Measurements from ENCODE around the gene PTPRN2. TPM values are rescaled to one million over a fixed set of nuclear protein-coding genes. Genes with fewer than 3 reads are reported as not detected.

Gene PTPRN2
- total and polyA plus RNA-seq, 2 of the 13 experiments (the other 11 are each of a cell fraction or from before 2014, with no cell fraction given): 2.5 to 24.2 TPM

DNA sequence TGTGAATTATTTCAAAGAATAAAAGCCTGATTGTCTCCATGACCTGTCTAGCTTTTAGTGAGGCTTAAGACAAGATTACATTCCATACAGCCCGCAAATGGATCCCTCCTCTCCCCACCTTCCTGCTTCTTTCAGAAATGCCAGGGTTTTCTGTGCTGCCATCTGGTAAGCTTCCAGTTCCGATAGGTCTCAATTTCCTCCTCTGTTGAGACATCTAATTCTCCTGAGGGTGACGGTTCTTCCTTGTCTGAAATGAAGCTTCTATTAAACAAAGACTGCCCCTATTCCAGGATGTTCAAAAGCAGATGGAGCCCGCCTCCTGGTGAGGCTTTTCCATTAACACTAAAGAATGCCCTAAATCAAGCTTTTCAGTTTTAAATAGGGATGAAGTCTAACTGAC lies 295.6 kb downstream of the PTPRN2 start:
- ATAC-seq: no peak
- Histone ChIP-seq H3K79me2 (ENCODE audit: insufficient read depth, low read length) (no peaks in the 10 kb centered on the region), H3K9me3 (ENCODE audit: low read length) (peaks cover 16% of the 10 kb centered on the region; the same call in 1 of the 2 replicates), H3K36me3 (replicated peaks in 1 of 2; ENCODE audit: control insufficient read depth in 1 of 2, insufficient read depth in 2 of 2, low read length in 2 of 2) (no peaks in the 10 kb centered on the region), H3K27ac (ENCODE audit: extremely low read length, insufficient read depth, low read length) (no peak overlapping the region), H3K4me1 (ENCODE audit: insufficient read depth, low read length) (no peaks in the 10 kb centered on the region), H3K27me3 (ENCODE audit: control insufficient read depth in 1 of 2, insufficient read depth in 2 of 2, low read length in 2 of 2) (no peaks in the 10 kb centered on the region), H3K9ac (ENCODE audit: insufficient read depth, low read depth, low read length) (no peak overlapping the region), H4K20me1 (ENCODE audit: insufficient read depth, low read length) (no peaks in the 10 kb centered on the region), H2AFZ (ENCODE audit: low read length) (no peak overlapping the region), H3K4me2 (ENCODE audit: low read depth, low read length) (no peak overlapping the region), H3K4me3 (replicated peaks in 1 of 3; ENCODE audit: insufficient read depth in 1 of 3, low read depth in 2 of 3, low read length in 3 of 3) (no peak overlapping the region)
- no TSS peak for BruUV-seq (replicated peaks)
- ChIA-PET CTCF (ENCODE audit: low intra/inter-chr PET ratio, low total read pairs) (no interaction called here), POLR2A (no interaction called here)
- 92% methylated on average over 4 of the region's 4 CpGs for WGBS (ENCODE audit: low lambda C conversion rate)
- in situ Hi-C loops (cut with HindIII; ENCODE audit: extremely low pct_ligation_motif_present, low pct_unique_long_range_greater_than_20kb): no loop called here
- intact Hi-C loops (cut with micrococcal nuclease; ENCODE audit: unreplicated experiment): loop anchor here (1.0 kb wide), 1 partner anchor 29 kb away; no protein-coding TSS in a partner anchor
- no peak for FAIRE-seq
- TF ChIP-seq ZNF775 (CRISPR knock-in tag; IDR thresholded peaks at IDR 0.05; ENCODE audit: borderline replicate concordance) (no peak), ZBTB34 (CRISPR knock-in tag; IDR thresholded peaks at IDR 0.05) (no peak), RFXAP (CRISPR knock-in tag; IDR thresholded peaks at IDR 0.05; ENCODE audit: borderline replicate concordance) (no peak), HES4 (CRISPR knock-in tag; IDR thresholded peaks at IDR 0.05; ENCODE audit: borderline replicate concordance) (no peak), NFE2 (CRISPR knock-in tag; IDR thresholded peaks at IDR 0.05) (no peak), ERF (CRISPR knock-in tag; IDR thresholded peaks at IDR 0.05) (no peak)
- TF ChIP-seq, protein P1, sequence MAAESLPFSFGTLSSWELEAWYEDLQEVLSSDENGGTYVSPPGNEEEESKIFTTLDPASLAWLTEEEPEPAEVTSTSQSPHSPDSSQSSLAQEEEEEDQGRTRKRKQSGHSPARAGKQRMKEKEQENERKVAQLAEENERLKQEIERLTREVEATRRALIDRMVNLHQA (CRISPR knock-in tag; IDR thresholded peaks at IDR 0.05): no peak
- TF ChIP-seq, protein P2, sequence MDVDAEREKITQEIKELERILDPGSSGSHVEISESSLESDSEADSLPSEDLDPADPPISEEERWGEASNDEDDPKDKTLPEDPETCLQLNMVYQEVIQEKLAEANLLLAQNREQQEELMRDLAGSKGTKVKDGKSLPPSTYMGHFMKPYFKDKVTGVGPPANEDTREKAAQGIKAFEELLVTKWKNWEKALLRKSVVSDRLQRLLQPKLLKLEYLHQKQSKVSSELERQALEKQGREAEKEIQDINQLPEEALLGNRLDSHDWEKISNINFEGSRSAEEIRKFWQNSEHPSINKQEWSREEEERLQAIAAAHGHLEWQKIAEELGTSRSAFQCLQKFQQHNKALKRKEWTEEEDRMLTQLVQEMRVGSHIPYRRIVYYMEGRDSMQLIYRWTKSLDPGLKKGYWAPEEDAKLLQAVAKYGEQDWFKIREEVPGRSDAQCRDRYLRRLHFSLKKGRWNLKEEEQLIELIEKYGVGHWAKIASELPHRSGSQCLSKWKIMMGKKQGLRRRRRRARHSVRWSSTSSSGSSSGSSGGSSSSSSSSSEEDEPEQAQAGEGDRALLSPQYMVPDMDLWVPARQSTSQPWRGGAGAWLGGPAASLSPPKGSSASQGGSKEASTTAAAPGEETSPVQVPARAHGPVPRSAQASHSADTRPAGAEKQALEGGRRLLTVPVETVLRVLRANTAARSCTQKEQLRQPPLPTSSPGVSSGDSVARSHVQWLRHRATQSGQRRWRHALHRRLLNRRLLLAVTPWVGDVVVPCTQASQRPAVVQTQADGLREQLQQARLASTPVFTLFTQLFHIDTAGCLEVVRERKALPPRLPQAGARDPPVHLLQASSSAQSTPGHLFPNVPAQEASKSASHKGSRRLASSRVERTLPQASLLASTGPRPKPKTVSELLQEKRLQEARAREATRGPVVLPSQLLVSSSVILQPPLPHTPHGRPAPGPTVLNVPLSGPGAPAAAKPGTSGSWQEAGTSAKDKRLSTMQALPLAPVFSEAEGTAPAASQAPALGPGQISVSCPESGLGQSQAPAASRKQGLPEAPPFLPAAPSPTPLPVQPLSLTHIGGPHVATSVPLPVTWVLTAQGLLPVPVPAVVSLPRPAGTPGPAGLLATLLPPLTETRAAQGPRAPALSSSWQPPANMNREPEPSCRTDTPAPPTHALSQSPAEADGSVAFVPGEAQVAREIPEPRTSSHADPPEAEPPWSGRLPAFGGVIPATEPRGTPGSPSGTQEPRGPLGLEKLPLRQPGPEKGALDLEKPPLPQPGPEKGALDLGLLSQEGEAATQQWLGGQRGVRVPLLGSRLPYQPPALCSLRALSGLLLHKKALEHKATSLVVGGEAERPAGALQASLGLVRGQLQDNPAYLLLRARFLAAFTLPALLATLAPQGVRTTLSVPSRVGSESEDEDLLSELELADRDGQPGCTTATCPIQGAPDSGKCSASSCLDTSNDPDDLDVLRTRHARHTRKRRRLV (CRISPR knock-in tag; IDR thresholded peaks at IDR 0.05): no peak
- no peak for DNase-seq (ENCODE audit: low spot score)
